Measurements from ENCODE around the gene OSTN.
"Not testable (repeated sequence)": the region's sequence is repeated elsewhere in the genome, so short reads cannot be mapped to it uniquely, and the experiment has no call there.

Gene OSTN

DNA sequence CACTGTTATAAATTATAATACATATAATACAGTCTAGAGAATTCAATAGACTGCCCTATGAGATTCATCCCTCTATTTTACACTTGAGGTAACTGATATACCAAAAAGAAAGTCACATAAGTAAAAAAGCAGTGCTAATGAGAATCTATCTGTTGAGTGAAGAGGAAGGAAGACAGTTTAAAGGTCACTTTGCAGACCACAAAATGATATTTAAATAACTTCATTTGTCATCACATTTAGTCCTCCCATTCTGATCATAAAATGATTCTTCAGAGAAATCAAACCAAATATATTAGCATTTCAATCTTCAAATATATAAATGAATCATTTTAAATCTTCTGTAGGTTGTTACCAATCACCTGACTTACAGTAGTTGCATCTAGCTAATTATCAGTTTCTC is 69.7 kb downstream of the OSTN start:
- DNase-seq (ENCODE audit: low spot score): no peak

DNA sequence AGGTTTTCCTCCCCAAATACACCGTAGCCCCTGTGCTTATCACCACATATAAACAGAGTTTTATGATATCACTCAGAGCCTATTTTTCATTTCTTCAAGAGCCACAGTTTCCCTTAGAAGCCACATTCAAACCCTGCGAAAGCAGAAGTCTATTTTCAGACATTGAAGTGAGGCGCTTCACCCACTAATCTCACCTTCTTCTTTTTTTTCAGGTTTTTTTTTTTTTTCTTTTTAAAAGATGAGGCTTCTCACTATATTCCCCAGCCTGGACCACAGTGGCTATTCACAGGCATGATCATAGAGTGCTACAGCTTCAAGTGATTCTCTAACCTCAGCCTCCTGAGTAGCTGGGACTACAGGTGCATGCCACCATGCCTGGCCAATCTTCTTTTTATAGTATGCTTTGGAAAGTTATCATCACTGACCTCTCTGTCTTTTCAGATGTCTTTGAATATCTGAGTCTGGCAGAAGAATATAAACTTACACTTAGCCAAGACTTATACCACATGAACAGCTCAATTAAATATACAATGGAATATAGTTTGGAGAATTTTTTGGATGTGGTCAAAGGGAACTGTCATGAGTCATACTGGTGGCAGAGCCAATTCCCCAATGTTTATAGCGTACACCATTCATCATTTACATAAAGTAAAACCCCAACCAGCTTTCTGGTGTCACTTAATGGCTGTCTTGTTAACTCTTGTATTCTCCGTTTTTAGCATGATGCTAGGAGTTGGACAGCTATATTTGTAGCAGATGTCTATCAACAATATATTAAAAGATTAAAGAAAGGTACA is 70.4 kb downstream of the OSTN start:
- no peak for DNase-seq (ENCODE audit: low spot score)

DNA sequence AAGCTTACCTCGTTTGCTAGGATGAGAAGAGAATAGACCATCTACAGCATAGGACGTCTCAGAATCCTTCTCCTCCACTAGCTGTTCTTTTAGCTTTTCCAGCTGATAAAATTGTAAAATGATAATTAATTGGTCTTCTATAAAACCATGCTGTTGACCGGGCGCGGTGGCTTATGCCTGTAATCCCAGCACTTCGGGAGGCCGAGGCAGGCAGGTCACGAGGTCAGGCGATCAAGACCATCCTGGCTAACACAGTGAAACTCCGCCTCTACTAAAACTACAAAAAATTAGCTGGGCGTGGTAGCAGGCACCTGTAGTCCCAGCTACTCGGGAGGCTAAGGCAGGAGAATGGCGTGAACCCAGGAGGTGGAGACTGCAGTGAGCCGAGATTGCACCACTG is 76.2 kb downstream of the OSTN start:
- DNase-seq (ENCODE audit: low spot score): not testable (repeated sequence)

DNA sequence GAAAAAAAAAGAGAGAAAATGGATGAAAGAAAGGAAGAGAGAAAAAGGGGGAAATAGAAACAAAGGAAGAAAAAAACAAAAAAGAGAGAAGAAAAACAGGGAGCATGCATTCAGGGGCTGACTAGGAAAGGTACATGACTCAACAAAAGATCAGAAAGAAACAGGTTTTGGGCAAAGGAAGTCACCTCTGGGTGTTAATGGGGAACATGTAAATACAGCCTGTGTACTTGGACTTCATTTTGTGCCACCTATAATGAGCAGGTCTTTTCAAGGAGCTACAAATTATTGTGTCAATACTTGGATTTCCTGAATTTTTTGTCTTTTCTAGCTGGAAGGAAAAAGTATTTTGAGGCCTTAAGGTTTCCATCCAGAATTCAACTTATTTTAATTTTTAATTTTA is 76.7 kb downstream of the OSTN start:
- DNase-seq (ENCODE audit: low spot score): no peak

DNA sequence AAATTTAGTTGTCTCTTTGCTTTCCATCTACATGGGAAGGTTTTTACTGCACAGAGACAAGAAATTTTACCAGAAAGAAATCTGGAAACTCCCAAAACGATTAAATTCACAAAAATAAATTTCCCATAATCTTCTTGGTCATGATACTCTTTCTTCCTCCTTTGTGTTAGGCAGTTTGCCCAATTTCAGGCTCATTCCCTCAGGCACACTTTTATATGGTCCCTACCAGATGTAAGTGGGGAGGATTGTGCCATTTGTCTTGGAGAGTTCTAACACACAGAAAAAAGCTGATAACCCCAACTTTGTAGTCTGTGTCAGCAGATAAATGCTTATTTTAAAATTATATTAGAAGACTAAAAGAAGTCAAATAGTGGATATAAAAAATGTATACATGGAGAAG is 81.1 kb downstream of the OSTN start:
- no peak for DNase-seq (ENCODE audit: low spot score)

DNA sequence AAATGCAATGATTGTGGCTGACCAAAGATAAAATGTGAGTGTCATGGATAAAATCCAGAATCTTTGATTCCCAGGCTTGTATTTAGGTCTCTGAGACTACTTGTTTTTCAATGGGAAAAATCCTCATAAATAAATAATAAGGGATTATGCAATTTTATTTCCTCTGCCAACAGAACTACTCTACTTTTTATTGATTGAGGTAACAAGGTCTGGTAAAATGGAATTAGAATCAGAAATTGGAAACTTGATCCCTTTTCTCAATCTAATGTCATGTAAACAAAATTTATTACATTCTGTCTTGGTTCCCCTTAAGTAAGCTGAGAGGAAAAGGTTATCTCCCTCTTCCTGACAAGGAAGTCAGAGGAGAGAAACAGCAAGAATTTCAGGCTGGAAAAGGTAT is 81.8 kb downstream of the OSTN start:
- DNase-seq (ENCODE audit: low spot score): no peak

DNA sequence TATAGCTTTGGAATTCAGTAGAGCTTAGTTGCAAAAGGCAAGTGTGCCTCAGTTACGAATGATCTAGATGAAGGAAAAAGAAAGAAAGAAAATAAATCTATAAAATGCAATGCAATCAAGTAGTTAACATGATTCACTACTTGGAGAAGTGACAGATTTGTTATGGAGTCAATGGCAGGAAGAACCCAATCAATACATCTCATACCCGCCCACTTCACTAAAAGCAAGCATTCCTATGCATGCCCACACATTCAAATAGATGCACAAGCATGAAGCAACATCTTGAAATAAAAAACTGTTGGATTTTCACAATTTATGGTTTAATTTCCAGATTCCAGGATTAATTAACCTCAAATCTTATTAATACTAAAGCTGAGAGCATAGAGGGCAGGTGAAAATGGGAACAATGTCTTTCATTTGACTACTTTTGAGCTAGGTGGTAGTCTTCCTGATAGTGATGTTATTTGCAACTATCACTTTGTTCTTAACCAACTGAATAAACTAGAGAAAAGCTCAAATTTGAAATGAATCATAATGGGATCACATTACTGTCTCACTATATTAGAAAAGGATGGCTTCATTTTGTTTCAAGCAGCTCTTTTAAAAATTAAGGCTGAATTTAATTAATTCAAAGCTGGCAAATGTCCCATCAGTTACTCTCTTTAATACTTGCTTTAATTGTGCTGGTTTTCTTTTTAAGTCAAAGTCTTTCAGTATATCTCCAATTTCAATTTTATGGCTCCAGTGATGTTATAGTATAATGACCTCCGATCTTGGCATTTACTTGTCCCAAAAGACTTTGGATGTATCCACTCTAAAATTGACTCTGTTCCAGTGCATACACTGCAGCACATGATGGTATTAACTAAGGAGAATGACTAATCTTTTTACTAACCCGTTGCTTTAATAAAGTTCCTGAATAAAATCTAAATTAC is 83.5 kb downstream of the OSTN start:
- DNase-seq (ENCODE audit: low spot score): no peak

DNA sequence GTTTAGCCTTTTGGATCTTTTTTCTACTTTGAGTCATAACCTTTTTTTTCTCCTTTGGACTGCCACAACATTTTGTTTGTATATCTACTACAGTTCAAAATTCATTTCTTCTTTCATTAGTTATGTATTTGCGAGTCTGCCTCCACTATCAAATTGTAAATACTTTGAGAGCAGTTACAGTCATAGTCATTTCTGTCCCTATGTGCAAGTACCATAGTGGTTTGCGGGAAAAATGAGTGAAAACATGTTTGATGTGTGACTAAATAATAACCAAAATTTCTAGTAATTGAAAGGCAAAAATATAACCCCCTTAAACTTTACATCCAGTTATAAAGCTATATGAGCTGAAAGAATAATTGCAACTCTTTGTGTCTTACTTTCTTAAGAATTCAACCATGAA is 84.4 kb downstream of the OSTN start:
- no peak for DNase-seq (ENCODE audit: low spot score)

DNA sequence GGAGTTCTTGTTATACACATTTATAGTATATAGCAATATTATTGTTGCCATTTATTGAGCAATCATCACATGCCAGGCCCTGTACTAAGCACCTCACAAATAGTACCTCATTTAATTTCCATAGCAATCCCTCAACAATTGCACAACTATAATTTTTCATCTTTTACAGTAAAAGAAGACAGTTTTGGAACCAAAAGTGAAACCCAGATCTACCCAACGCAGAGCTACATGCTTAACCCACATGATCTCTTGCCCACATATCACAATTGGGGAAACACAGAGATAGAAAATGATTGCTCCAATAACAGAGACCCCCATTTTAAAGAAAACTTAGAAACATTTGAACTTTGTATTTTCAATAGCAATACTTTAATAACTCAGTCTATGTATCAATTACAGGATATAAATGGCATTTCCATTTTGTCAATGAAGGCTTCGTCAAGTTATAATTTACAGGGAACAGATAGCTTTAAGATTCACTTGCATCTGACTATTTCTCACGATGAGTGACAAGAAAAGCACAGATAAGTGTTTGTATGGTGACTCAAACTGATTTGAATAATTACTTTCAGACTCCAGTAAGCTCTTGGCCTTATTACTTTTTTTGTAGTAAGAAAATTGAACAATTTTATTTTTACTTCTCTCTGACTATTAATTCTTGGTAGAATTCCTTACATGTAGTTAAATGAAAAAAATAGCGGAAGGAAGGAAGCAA is 91.4 kb downstream of the OSTN start:
- peak; percentile 1 for DNase-seq (ENCODE audit: low spot score)

DNA sequence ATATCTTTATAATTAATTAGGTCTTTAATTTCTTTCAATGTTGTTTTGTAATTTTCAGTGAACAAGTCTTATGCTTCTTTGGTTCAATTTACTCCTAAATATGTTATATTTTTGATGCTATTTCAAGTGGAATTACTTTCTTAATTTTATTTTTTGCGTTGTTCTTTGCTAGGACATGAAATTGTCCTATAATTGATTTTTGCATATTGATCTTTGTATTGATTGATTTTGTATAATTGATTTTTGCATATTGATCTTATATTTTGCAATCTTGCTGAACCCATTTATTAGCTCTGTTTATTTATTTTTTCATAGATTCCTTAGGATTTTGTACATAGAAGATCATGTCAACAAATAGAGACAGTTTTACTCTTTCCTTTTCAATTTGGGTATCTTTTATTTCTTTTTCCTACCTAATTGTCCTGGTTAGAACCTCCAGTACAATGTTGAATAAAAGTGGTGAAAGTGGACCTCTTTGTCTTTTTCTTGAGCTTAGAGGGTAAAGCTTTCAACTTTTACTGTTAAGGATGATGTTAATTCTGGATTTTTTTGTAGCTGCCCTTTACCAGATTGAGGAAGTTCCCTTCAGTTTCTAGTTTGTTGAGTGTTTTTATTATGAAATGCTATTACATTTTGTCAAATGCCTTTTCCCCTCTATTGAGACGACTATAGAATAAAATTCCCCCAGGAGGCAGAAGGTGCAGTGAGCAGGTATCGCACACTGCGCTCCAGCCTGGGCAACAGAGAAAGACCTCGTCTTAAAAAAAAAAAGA is 93.4 kb downstream of the OSTN start:
- no peak for DNase-seq (ENCODE audit: low spot score)

DNA sequence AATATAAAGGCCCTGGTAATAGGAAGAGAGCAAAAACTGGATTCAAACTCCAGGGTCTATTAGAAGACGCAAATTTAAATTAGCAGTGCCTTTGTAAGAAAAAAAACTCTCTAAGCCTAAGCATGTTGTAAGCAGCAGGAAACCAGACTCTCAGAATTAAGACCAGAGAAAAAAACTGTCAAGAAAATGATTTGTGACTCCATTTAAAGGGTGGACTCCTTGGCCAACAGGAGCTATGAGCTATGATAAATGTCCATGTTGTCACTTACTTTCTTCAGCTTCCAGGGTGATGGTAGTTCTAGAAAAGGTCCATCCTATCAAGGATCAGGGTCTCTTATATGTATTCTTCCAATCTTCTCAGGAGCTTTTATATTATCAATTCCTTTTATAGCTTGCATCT is 95.2 kb downstream of the OSTN start:
- no peak for DNase-seq (ENCODE audit: low spot score)

DNA sequence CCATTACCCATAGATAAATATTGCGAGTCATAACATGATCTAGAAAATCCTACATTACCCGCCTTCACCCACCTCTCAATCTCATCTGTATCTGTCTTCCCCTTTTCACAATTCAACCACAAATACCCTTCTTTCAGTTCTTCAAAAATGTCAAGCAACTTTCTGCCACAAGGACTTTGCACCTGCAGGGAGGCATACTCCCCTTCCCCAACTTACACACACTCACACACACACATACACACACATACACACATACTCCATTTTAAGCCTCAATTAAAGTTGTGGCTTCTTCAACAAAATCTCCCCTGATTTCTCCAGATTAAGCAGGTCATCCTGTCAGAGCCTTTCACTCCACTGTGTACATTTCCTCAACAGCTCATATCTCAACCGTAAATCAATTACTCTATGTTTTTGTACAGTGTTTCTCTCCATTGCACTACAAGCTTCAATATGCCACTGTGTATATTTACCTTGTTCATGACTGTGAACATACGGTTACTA is 97.0 kb downstream of the OSTN start:
- DNase-seq (ENCODE audit: low spot score): no peak

DNA sequence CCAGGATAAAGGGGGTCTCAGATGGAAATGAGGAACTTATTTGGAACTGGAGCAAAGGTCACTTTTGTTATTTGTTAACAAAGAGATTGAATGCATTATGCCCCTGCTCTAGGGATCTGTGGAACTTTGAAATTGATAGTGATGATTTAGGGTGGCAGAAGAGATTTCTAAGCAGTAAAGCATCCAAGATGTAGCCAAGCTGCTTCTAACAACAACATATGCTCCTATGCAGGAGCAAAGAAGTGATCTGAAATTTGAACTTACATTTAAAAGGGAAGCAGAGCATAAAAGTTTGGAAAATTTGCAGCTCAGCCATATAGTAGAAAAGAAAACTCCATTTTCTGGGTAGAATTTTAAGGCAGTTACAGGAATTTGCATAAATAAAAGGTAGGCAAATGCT is 99.8 kb downstream of the OSTN start:
- no peak for DNase-seq (ENCODE audit: low spot score)

DNA sequence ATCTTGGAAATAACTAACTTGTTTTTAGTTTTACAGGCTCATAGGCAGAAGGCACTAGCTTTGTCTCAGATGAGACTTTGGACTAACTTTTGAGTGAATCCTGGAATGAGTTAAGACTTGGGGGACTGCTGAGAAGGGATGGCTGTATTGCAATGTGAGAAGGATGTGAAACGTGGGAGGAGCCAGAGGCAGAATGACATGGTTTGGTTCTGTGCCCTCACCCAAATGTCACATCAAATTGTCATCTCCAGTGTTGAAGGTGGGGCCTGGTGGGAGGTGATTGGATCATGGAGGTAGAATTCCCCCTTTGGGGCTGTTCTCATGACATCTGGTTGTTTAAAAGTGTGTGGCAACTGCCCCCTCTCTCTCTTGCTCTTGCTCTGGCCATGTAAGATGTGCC is 101.4 kb downstream of the OSTN start:
- no peak for DNase-seq (ENCODE audit: low spot score)

DNA sequence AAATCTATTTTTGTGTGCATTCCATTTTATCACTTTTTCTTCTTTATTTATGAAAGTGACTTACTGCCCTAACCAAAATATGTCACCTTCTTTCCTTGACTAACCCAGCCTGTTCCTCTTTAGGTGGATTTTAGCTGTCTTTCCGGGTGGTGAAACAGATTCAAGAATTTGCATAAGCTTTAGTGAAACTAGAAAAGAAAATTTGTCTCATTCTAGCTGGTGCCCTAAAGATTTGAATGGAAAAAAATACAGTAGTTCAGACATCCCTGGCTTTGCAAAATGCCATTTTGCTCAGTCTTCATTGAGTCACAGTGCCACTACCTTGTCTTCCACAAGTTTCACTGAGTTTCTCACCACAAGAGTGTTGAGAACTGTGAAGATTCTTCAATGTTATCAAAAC is 102.0 kb downstream of the OSTN start:
- DNase-seq (ENCODE audit: low spot score): no peak

DNA sequence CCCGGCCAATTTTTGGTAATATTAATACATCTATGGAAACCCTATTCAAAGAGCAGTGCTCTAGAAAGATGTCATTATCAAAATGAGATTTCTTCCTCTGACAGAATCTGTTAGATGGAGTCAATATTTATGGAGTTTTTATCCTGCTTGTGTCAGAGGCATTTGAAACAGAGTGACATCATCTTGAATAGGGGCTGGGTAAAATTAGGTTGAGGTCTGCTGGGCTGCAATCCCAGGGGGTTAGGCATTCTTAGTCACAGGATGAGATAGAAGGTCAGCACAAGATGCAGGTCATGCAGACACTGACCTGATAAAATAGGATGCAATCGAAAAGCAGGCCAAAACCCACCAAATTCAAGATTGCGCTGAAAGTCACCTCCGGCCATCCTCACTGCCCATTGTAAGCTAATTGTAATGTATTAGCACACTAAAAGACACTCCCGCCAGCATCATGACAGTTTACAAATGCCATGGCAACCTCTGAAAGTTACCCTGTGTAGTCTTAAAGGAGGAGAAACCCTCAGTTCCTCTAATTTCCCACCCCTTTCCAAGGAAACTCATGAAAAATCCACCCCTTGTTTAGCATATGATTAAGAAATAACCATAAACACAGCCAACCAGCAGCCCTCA is 102.9 kb downstream of the OSTN start:
- DNase-seq (ENCODE audit: low spot score): no peak

DNA sequence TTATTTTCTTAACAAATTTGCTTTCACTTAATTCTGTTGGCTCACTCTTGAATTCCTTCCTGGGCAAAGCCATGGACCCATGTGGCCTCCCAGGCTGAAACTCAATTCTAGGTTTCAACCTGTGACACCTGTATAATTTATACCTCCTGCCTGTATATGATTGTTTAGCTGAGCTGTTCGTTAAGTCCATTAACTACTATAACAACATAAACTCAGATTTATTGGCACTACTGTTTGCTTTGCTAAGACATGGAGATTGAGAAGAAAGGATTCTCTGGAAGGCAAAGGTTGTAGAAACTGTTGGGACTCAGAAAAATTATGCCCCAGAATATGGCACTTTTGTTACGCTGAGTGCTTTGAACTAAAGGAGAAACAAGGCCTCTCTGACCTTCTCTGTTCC is 103.4 kb downstream of the OSTN start:
- DNase-seq (ENCODE audit: low spot score): no peak

DNA sequence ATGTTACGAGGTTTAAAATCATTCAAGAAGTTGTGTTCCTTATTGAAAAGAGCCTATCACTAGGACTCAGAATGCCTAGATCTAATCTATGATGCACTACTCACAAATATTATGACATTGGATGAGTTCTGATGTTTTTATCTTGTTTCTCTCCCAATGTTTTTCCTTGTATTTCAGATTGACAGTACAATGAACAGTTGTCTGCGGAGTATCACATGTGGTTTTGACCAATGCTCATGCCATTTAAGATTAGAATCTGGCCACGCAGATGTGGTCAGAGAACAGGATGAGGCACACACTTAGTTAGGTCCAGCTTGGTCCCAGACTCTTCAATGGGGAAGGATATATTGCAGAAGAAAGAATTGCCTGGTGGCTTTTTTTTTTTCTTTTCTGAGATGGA is 104.6 kb downstream of the OSTN start:
- DNase-seq (ENCODE audit: low spot score): no peak

DNA sequence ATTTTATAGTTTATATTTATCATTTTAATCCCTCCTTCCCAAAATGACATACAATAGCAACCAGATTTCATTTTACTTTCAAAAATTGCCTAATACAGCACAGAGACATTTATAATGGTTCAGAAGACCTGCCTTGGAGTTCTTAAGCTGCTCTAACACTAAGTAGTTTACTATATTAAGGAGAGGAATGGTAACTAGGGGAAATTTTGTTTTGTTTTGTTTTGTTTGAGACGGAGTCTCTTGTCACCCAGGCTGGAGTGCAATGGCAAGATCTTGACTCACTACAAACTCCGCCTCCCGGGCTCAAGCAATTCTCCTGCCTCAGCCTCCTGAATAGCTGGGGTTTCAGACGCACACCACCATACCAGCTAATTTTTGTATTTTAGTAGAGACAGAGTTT is 107.4 kb downstream of the OSTN start:
- DNase-seq (ENCODE audit: low spot score): no peak

DNA sequence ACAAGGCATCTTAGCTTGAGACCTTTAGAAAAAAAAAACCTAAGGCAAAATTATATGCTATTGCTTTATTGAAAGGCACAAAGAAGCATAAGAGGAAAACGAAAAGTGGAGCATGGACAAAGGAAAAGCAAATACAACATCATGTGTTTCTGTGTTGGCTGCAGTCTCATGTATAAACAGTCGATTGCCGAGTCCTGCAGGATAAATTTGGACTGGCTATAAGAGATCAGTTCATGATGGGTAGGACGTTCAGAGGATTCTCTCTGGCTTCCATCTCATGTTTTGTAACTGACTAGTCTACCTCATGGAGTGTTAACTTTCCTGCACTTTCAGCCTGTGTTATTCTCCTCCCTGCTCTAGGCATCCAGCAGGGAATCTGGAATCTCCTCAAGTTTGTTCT is 108.3 kb downstream of the OSTN start:
- no peak for DNase-seq (ENCODE audit: low spot score)

DNA sequence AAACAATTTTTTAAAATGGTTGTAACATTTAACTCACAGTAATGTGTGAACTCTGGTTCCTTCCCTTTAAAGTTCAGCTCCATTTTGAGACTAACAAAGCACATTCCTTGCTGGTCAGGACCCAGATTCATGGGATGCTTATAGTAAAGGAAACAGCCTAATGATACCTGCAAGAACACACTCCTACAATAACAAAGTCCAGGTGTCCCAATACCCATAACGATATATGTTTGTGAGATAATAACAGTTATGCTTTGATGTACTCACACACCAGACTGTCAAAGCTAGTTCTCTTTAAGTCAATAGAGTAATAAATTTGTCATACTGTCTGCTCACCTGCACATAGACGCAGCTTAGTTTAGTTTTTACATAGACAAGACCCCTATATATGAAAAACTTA is 114.3 kb downstream of the OSTN start:
- DNase-seq (ENCODE audit: low spot score): no peak

Measured in CD4-positive, alpha-beta T cell treated with Interleukin-15 for 4 hours (primary cell).